ENCODE data around the gene OR51V1. TPM values are rescaled to one million over a fixed set of nuclear protein-coding genes. Genes with fewer than 3 reads are reported as not detected.

OR51V1 gene
- total RNA-seq, 1 experiment from 2014 or later, result not detected

DNA sequence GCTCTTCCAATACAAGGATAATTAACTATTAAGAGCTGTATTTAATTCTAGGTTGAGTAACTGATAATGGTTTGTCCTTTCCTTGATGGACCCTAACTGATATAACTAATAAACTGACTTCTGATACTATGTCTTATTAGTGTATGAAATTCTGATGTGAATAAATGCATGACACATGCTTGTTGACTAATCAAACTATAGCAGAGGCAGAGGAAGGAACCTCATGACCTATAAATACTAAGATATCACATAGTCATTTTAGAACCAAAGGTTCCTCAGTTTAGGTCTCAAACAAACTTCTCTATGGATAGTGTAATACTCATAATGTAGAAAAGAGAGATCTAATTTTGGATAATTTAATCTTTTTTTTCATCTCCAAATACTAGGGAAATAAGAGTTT is 38.6 kb upstream of the OR51V1 start:
- Histone ChIP-seq H3K9me3 (no peaks in the 10 kb centered on the region), H3K4me1 (no peaks in the 10 kb centered on the region), H3K4me3 (ENCODE audit: low read depth, low read length) (no peak overlapping the region), H3K36me3 (ENCODE audit: control insufficient read depth, insufficient read depth, low read length) (no peaks in the 10 kb centered on the region), H3K27me3 (replicated peaks; ENCODE audit: control insufficient read depth, insufficient read depth, low read length) (no peaks in the 10 kb centered on the region)
- no peak for DNase-seq
- H3K9me3 Mint-ChIP-seq (ENCODE audit: unreplicated experiment), result no peaks in the 10 kb centered on the region
- ChIA-PET POLR2A (no interaction called here), CTCF (no interaction called here)
- no peaks in the 10 kb centered on the region for H3K36me3 Mint-ChIP-seq (ENCODE audit: insufficient read depth, unreplicated experiment)
- BruUV-seq (replicated peaks), result no TSS peak
- no peak overlapping the region for H3K27ac Mint-ChIP-seq (ENCODE audit: unreplicated experiment)
- TF ChIP-seq CTCF (IDR thresholded peaks at IDR 0.05; ENCODE audit: insufficient read depth in 1 of 2, low read depth in 1 of 2, low read length in 1 of 2, severe bottlenecking in 1 of 2, unreplicated experiment in 1 of 2), result no peak
- intact Hi-C loops (cut with micrococcal nuclease; ENCODE audit: unreplicated experiment), result no loop called here
- peaks cover 12% of the 10 kb centered on the region for H3K27me3 Mint-ChIP-seq (ENCODE audit: insufficient read depth, unreplicated experiment)
- no peaks in the 10 kb centered on the region for H3K4me1 Mint-ChIP-seq (ENCODE audit: low read depth, unreplicated experiment)
- H3K4me3 Mint-ChIP-seq (ENCODE audit: unreplicated experiment), result no peak overlapping the region

GRCh38 chr11:5238486-5238885 is 38.0 kb upstream of the OR51V1 start:
- BruUV-seq (replicated peaks), result no TSS peak
- POLR2A ChIA-PET, result no interaction called here
- Histone ChIP-seq H3K9me3 (no peaks in the 10 kb centered on the region), H3K36me3 (ENCODE audit: control insufficient read depth, insufficient read depth, low read length) (no peaks in the 10 kb centered on the region), H3K4me3 (ENCODE audit: low read depth, low read length) (no peak overlapping the region), H3K4me1 (no peaks in the 10 kb centered on the region), H3K27me3 (replicated peaks; ENCODE audit: control insufficient read depth, insufficient read depth, low read length) (no peaks in the 10 kb centered on the region)
- H3K9me3 Mint-ChIP-seq (ENCODE audit: unreplicated experiment), result no peaks in the 10 kb centered on the region
- no peak overlapping the region for H3K4me3 Mint-ChIP-seq (ENCODE audit: unreplicated experiment)
- H3K27ac Mint-ChIP-seq (ENCODE audit: unreplicated experiment), result no peak overlapping the region
- no peaks in the 10 kb centered on the region for H3K36me3 Mint-ChIP-seq (ENCODE audit: insufficient read depth, unreplicated experiment)
- H3K27me3 Mint-ChIP-seq (ENCODE audit: insufficient read depth, unreplicated experiment), result peaks cover 12% of the 10 kb centered on the region
- intact Hi-C loops (cut with micrococcal nuclease; ENCODE audit: unreplicated experiment), result no loop called here
- CTCF ChIA-PET, result interaction anchor here (0.6 kb wide), 1 partner anchor 11 kb away, joined by 3 read pairs; no protein-coding TSS in a partner anchor
- no peak for TF ChIP-seq CTCF (IDR thresholded peaks at IDR 0.05; ENCODE audit: insufficient read depth in 1 of 2, low read depth in 1 of 2, low read length in 1 of 2, severe bottlenecking in 1 of 2, unreplicated experiment in 1 of 2)
- no peak for DNase-seq
- H3K4me1 Mint-ChIP-seq (ENCODE audit: low read depth, unreplicated experiment), result no peaks in the 10 kb centered on the region

- Histone ChIP-seq H3K4me3 (ENCODE audit: low read depth, low read length) (no peak overlapping the region), H3K9me3 (no peaks in the 10 kb centered on the region), H3K27me3 (replicated peaks; ENCODE audit: control insufficient read depth, insufficient read depth, low read length) (no peaks in the 10 kb centered on the region), H3K4me1 (no peaks in the 10 kb centered on the region), H3K36me3 (ENCODE audit: control insufficient read depth, insufficient read depth, low read length) (no peaks in the 10 kb centered on the region)
- no peak for TF ChIP-seq CTCF (IDR thresholded peaks at IDR 0.05; ENCODE audit: insufficient read depth in 1 of 2, low read depth in 1 of 2, low read length in 1 of 2, severe bottlenecking in 1 of 2, unreplicated experiment in 1 of 2)
- Mint-ChIP-seq H3K27me3 (ENCODE audit: insufficient read depth, unreplicated experiment) (peaks cover 12% of the 10 kb centered on the region), H3K27ac (ENCODE audit: unreplicated experiment) (no peak overlapping the region), H3K36me3 (ENCODE audit: insufficient read depth, unreplicated experiment) (no peaks in the 10 kb centered on the region), H3K4me1 (ENCODE audit: low read depth, unreplicated experiment) (no peaks in the 10 kb centered on the region), H3K4me3 (ENCODE audit: unreplicated experiment) (no peak overlapping the region), H3K9me3 (ENCODE audit: unreplicated experiment) (no peaks in the 10 kb centered on the region)
- ChIA-PET POLR2A (no interaction called here), CTCF (no interaction called here)
- no TSS peak for BruUV-seq (replicated peaks)
- no peak for DNase-seq
- intact Hi-C loops (cut with micrococcal nuclease; ENCODE audit: unreplicated experiment), result no loop called here
These were observed 36.9 kb upstream of the OR51V1 start for GRCh38 chr11:5237420-5237819.
